GM12891 (cell line): ENCODE measurements around the gene OSMR.
"Not testable (repeated sequence)": the region's sequence is repeated elsewhere in the genome, so short reads cannot be mapped to it uniquely, and the experiment has no call there.

Source experiments
- DNase-seq: peaks from one replicate; pipeline ENCODE4 v3.0.0; 2011; ENCODE audit warnings: low spot score; ENCODE audit not compliant: insufficient read length
- FAIRE-seq: peaks from 2 replicates; lab custom pipeline; 2011; peaks lifted over from hg19 to GRCh38; lab: Jason Lieb, UNC
- PAX5 ChIP-seq: IDR thresholded peaks from 2 replicates; pipeline ENCODE4 v1.6.1; 2011; ENCODE audit warnings: low read length, moderate library complexity, mild to moderate bottlenecking; ENCODE audit not compliant: insufficient read depth, severe bottlenecking
- POLR2A ChIP-seq: IDR thresholded peaks from 2 replicates; pipeline ENCODE4 v1.6.1; 2011; ENCODE audit warnings: low read depth, low read length, control low read depth
- POLR2AphosphoS5 ChIP-seq: IDR thresholded peaks from 2 replicates; pipeline ENCODE4 v1.6.1; 2011; ENCODE audit warnings: low read depth, low read length, control low read depth
- POU2F2 ChIP-seq: IDR thresholded peaks from 2 replicates; pipeline ENCODE4 v1.6.1; 2011; ENCODE audit warnings: low read depth, mild to moderate bottlenecking, control low read depth, low read length, moderate library complexity
- SPI1 ChIP-seq: IDR thresholded peaks from 2 replicates; pipeline ENCODE4 v1.6.1; 2011; ENCODE audit warnings: low read depth, low read length, control low read depth
- TAF1 ChIP-seq: IDR thresholded peaks from 2 replicates; pipeline ENCODE4 v1.6.1; 2011; ENCODE audit warnings: low read depth, low read length, control low read depth

Gene OSMR

DNA sequence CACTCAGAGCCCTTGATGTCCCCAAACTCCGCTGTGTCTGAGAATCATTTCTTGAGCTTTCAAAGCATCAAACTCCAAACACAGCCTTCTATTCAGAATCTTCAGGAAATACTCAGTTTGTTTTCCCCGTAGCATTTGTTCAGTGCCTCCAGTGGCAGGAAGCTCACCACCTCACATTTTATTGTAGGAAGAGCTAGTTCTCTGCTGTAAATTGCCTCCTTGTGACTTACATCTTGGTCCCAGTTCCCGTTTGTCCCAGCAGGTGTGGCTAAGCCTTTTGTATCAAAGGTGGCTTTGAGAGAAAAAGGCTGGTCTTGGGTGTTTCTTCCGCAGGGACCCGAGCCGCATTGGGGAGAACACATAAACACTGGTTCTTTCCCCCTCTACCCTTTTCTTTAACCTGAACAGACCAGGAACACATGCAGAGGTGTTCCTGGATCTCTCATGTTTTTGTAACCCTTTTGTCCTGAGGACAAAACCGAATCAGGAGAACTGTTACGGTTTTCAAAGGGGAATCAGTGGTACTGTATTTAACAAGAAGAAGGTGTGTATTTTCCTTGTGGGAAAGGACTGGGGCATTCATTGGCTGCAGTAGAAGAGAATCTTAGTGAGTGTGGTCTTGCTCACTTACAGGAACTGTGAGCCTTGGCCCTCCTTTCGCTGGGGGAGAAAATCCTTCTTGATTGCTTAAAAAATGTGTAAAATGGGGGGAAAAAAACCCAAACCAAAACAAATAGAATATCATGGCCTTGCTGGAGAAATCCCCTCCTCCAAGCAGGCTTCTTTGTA lies 1.9 kb downstream of the OSMR start:
- DNase-seq: no peak
- no peak for TF ChIP-seq POLR2AphosphoS5
- no peak for TF ChIP-seq POU2F2
- no peak for TF ChIP-seq POLR2A
- no peak for TF ChIP-seq PAX5
- no peak for TF ChIP-seq SPI1
- TF ChIP-seq TAF1: no peak
- FAIRE-seq: no peak

DNA sequence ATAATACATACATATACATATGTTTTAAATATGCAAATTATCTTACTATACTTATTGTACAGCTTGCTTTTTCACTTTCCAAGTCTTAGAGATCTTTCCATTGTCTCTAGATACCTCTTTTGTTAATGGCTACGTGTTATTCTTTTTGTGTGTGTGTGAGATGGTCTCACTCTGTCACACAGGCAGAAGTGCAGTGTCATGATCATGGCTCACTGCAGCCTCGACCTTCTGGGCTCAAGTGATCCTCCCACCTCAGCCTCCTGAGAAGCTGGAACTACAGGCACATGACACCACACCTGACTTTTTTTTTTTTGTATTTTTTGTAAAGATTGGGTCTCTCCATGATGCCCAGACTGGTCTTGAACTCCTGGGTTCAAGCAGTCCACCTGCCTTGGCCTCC lies 2.8 kb downstream of the OSMR start:
- no peak for FAIRE-seq
- no peak for TF ChIP-seq POU2F2
- no peak for TF ChIP-seq PAX5
- TF ChIP-seq SPI1: no peak
- TF ChIP-seq POLR2A: no peak
- no peak for TF ChIP-seq TAF1
- TF ChIP-seq POLR2AphosphoS5: no peak
- DNase-seq: no peak

DNA sequence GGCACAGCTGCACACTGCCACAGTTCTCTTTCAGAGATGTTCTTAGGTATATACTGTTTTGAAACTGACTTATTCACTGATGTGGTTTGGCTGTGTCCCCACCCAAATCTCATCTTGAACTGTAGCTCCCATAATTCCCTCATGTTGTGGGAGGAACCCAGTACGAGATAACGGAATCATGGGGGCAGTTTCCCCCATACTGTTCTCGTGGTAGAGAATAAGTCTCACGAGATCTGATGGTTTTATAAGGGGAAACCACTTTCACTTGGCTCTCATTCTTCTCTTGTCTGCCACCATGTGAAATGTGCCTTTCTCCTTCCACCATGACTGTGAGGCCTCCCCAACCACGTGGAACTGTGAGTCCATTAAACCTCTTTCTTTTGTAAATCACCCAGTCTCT lies 5.8 kb downstream of the OSMR start:
- FAIRE-seq: not testable (repeated sequence)

DNA sequence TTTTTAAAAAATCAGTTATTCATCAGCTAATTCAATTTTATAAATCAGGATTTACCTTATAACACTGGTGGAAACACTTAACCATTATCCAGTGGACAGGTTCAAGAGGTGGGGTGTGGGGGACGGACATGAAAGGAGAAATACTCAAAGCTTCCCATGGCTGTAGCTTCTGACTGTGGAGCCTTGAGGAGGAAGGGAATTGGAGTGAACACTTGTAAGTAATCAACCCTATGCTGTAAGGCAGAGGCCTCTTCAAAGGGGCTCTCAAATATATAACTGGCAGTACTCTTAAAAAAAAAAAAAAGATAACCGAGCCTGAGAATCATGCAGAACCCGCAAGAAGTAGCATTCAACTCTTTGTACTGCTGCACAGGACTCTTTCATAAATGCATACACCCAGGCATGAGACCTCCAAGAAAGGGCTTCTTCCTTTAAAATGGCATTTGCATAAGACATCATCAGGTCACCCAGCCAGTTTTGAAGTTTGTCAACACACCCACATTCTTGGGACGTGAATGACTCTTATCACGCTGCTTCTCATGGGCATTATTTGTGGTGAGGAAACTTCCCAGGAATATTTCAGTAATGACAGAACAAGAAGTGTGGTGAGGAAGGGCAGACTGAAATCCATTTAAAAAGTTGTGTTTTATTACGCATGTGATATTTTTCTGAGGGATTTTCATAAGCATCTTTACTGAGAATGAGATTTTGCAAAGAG lies 8.1 kb downstream of the OSMR start:
- TF ChIP-seq PAX5 (no peak), POU2F2 (no peak), SPI1 (no peak), POLR2A (no peak), TAF1 (no peak)
- FAIRE-seq (no peak), DNase-seq (no peak)

More for the DNA sequence above, 5.8 kb downstream of the OSMR start:
- not testable (repeated sequence) for DNase-seq

DNA sequence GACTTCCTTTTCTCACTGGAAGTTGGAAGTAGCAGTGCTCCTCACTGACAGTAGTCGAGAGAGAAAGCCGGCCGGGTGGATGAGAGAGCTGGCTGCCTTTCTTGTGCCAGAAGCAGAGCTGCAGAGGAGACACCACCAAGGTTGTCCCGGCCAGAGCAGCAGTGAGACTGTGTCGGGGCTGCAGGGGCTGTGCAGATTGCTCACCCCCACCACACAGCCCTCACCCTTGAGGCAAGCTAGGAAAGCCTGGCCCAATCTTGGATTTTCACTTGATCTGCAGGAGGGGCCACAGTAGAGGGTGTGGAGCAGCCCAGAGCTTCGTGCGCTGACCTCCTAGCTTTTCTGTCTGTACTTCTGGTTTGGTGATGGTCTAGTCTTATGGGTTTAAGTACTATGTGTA lies 9.1 kb downstream of the OSMR start:
- no peak for DNase-seq
- TF ChIP-seq POU2F2 (no peak), SPI1 (no peak), POLR2A (no peak), POLR2AphosphoS5 (no peak), TAF1 (no peak), PAX5 (no peak)
- no peak for FAIRE-seq

DNA sequence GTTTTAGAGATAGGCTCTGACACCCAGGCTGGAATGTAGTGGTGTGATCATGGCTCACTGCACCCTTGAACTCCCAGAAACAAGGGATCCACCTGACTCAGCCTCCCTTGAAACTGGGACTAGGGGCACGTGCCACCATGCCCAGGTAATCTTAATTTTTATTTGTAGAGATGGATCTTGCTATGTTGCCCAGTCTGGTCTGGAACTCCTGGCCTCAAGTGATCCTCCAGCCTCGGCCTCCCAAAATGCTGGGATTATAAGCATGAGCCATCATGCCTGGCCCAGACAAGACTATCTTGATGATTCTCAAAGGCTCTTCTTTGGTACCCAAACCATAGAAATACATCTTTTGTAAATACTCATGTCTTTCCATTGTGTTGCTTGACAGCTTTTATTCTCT lies 10.8 kb downstream of the OSMR start:
- FAIRE-seq: no peak
- TF ChIP-seq POLR2A (no peak), PAX5 (no peak), POLR2AphosphoS5 (no peak), SPI1 (no peak), TAF1 (no peak)
- DNase-seq: no peak

DNA sequence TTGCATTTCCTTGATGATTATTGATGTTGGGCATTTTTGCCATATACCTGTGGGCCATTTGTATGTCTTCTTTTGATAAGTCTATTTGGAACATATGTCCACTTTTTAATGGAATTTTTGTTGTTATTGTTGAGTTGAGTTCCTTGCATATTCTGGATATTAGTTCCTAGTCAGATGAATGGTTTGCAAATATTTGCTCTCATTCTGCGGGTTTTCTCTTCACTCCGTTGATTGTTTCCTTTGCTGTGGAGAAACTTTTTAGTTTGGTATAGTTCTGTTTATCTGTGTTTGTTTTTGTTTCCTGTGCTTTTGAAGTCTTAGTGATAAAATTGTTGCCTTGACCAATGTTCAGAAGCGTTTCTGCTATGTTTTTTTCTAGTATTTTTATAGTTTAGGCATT lies 13.0 kb downstream of the OSMR start:
- FAIRE-seq (no peak), DNase-seq (no peak)
- no peak for TF ChIP-seq POU2F2
- TF ChIP-seq POLR2A: no peak
- TF ChIP-seq SPI1: no peak
- TF ChIP-seq TAF1: no peak
- no peak for TF ChIP-seq PAX5
- TF ChIP-seq POLR2AphosphoS5: no peak

DNA sequence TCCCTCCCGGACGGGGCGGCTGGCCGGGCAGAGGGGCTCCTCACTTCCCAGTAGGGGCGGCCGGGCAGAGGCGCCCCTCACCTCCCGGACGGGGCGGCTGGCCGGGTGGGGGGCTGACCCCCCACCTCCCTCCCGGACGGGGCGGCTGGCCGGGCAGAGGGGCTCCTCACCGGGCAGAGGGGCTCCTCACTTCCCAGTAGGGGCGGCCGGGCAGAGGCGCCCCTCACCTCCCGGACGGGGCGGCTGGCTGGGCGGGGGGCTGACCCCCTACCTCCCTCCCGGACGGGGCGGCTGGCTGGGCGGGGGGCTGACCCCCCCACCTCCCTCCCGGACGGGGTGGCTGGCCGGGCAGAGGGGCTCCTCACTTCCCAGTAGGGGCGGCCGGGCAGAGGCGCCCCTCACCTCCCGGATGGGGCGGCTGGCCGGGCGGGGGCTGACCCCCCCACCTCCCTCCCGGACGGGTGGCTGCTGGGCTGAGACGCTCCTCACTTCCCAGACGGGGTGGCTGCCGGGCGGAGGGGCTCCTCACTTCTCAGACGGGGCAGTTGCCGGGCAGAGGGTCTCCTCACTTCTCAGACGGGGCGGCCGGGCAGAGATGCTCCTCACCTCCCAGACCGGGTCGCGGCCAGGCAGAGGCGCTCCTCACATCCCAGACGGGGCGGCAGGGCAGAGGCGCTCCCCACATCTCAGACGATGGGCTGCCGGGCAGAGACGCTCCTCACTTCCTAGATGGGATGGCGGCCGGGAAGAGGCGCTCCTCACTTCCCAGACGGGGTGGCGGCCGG lies 16.4 kb downstream of the OSMR start:
- not testable (repeated sequence) for FAIRE-seq, DNase-seq

DNA sequence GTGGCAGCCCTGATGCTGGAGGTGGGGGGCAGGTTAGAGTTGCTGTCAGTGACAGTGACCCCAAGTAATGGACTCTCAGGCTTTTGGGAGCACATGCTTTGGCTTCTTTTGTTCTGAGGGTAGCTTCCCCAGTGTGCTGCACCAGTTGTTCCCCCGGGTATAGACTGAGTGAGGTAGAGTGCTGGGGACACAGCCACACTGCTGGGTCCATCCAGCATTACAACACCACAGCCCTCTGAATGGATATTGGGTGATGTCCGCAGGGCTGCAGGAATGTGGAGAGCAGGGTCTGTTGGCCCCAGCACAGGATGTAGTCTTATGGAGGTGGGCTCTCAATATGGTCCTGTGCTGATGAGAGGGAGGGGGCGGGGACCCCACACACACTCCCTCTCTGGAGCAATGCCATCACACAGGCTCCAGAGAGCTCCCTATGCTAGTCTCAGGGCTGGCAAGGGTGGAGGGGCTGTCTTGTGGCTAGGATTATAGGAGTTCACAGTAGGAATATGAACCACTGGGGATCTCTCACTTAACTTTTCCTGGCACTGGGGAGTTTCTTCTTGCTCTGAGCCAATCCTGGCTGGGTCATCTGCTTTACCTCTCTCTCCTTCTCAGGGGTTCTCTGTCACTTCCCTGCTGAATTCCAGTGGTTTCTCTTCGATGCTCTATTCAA lies 20.7 kb downstream of the OSMR start:
- TF ChIP-seq POU2F2 (no peak), TAF1 (no peak), PAX5 (no peak), SPI1 (no peak), POLR2AphosphoS5 (no peak), POLR2A (no peak)
- DNase-seq: no peak
- no peak for FAIRE-seq
